ENCODE data around the gene CNGA1.

Gene CNGA1

DNA sequence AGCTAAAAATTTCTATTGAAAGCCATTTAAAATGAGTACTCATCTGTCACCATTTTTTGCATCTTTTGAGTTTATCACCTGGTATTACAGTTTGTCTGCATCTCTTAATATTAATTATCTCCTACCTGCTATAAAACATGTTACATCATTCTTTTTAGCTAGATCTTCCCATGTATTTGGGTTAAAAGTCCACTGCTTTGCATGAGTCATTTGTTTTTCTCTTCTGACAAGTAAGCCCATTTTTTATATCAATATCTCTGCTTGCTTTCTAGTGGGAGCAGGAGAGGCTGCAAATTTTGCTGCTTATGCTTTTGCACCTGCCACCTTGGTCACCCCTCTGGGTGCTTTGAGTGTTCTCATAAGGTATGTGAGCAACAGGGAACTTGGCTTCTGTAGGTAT, 16.2 kb upstream of the CNGA1 start:
- ATAC-seq (ENCODE audit: low read depth) (no peak), DNase-seq (ENCODE audit: low spot score) (no peak)
- H3K36me3 ChIP-seq (ENCODE audit: low read depth): peaks cover 31% of the 10 kb centered on the region
- H3K27me3 ChIP-seq (ENCODE audit: insufficient read depth, poor library complexity, severe bottlenecking): no peaks in the 10 kb centered on the region
- no peaks in the 10 kb centered on the region for H3K9me3 ChIP-seq (ENCODE audit: severe bottlenecking)
- H3K27ac ChIP-seq (ENCODE audit: poor library complexity, severe bottlenecking): no peak overlapping the region
- no peaks in the 10 kb centered on the region for H3K4me1 ChIP-seq (ENCODE audit: insufficient read depth, poor library complexity, severe bottlenecking)
- TF ChIP-seq, protein P1, sequence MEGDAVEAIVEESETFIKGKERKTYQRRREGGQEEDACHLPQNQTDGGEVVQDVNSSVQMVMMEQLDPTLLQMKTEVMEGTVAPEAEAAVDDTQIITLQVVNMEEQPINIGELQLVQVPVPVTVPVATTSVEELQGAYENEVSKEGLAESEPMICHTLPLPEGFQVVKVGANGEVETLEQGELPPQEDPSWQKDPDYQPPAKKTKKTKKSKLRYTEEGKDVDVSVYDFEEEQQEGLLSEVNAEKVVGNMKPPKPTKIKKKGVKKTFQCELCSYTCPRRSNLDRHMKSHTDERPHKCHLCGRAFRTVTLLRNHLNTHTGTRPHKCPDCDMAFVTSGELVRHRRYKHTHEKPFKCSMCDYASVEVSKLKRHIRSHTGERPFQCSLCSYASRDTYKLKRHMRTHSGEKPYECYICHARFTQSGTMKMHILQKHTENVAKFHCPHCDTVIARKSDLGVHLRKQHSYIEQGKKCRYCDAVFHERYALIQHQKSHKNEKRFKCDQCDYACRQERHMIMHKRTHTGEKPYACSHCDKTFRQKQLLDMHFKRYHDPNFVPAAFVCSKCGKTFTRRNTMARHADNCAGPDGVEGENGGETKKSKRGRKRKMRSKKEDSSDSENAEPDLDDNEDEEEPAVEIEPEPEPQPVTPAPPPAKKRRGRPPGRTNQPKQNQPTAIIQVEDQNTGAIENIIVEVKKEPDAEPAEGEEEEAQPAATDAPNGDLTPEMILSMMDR (IDR thresholded peaks at IDR 0.05; ENCODE audit: poor library complexity, severe bottlenecking): no peak
- H3K4me3 ChIP-seq (ENCODE audit: severe bottlenecking): no peak overlapping the region

DNA sequence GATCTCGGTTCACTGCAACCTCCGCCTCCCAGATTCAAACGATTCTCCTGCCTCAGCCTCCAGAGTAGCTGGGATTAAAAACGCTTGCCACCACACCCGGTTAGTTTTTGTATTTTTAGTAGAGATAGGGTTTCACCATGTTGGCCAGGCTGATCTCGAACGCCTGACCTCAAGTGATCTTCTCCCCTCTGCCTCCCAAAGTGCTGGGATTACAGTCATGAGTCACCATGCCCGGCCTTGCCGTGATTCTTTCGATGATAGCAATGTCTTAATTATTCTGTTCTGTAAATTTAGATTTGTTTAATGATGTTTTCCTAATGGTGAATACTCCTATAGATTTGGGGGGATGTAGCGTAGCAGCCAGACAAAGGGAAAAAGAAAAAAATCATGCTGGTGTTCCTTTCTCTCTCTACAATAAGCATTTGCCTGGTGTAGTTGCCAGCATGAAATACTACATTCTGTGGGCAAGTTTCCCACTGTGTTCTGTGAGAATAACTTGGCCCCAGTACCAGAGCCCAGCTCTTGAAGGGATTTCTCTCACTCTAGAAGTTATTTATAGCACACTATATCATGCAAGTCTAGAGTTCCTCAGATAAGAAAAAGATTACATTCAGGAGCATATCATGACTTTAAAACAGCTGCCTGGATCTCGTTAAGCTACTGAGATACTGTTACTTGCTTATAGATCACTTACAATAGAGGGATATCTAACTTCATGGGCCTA, 15.5 kb upstream of the CNGA1 start:
- H3K4me3 ChIP-seq (ENCODE audit: severe bottlenecking): no peak overlapping the region

GRCh38 chr4:48030470-48030869, 14.0 kb upstream of the CNGA1 start:
- ATAC-seq (ENCODE audit: low read depth) (no peak), DNase-seq (ENCODE audit: low spot score) (no peak)
- no peak overlapping the region for H3K27ac ChIP-seq (ENCODE audit: poor library complexity, severe bottlenecking)
- no peaks in the 10 kb centered on the region for H3K9me3 ChIP-seq (ENCODE audit: severe bottlenecking)
- TF ChIP-seq, protein P1 (IDR thresholded peaks at IDR 0.05; ENCODE audit: poor library complexity, severe bottlenecking): no peak
- H3K4me1 ChIP-seq (ENCODE audit: insufficient read depth, poor library complexity, severe bottlenecking): no peaks in the 10 kb centered on the region
- H3K4me3 ChIP-seq (ENCODE audit: severe bottlenecking): no peak overlapping the region
- peaks cover 49% of the 10 kb centered on the region for H3K36me3 ChIP-seq (ENCODE audit: low read depth)
- H3K27me3 ChIP-seq (ENCODE audit: insufficient read depth, poor library complexity, severe bottlenecking): no peaks in the 10 kb centered on the region

More for the DNA sequence above, 15.5 kb upstream of the CNGA1 start:
- Histone ChIP-seq H3K27ac (ENCODE audit: poor library complexity, severe bottlenecking) (no peak overlapping the region), H3K9me3 (ENCODE audit: severe bottlenecking) (no peaks in the 10 kb centered on the region), H3K36me3 (ENCODE audit: low read depth) (peaks cover 38% of the 10 kb centered on the region), H3K27me3 (ENCODE audit: insufficient read depth, poor library complexity, severe bottlenecking) (no peaks in the 10 kb centered on the region), H3K4me1 (ENCODE audit: insufficient read depth, poor library complexity, severe bottlenecking) (no peaks in the 10 kb centered on the region)
- DNase-seq (ENCODE audit: low spot score) (no peak), ATAC-seq (ENCODE audit: low read depth) (no peak)
- TF ChIP-seq, protein P1 (IDR thresholded peaks at IDR 0.05; ENCODE audit: poor library complexity, severe bottlenecking): no peak

GRCh38 chr4:48028696-48029095, 12.2 kb upstream of the CNGA1 start:
- H3K36me3 ChIP-seq (ENCODE audit: low read depth): peaks cover 35% of the 10 kb centered on the region
- no peak overlapping the region for H3K4me3 ChIP-seq (ENCODE audit: severe bottlenecking)
- no peak for ATAC-seq (ENCODE audit: low read depth)
- TF ChIP-seq, protein P1 (IDR thresholded peaks at IDR 0.05; ENCODE audit: poor library complexity, severe bottlenecking): no peak
- no peaks in the 10 kb centered on the region for H3K9me3 ChIP-seq (ENCODE audit: severe bottlenecking)
- no peaks in the 10 kb centered on the region for H3K4me1 ChIP-seq (ENCODE audit: insufficient read depth, poor library complexity, severe bottlenecking)
- no peaks in the 10 kb centered on the region for H3K27me3 ChIP-seq (ENCODE audit: insufficient read depth, poor library complexity, severe bottlenecking)
- H3K27ac ChIP-seq (ENCODE audit: poor library complexity, severe bottlenecking): no peak overlapping the region
- DNase-seq (ENCODE audit: low spot score): no peak

- TF ChIP-seq, protein P1 (IDR thresholded peaks at IDR 0.05; ENCODE audit: poor library complexity, severe bottlenecking): no peak
- no peaks in the 10 kb centered on the region for H3K9me3 ChIP-seq (ENCODE audit: severe bottlenecking)
- no peaks in the 10 kb centered on the region for H3K4me1 ChIP-seq (ENCODE audit: insufficient read depth, poor library complexity, severe bottlenecking)
- H3K27ac ChIP-seq (ENCODE audit: poor library complexity, severe bottlenecking): no peak overlapping the region
- H3K36me3 ChIP-seq (ENCODE audit: low read depth): peaks cover 27% of the 10 kb centered on the region
- H3K4me3 ChIP-seq (ENCODE audit: severe bottlenecking): no peak overlapping the region
- no peaks in the 10 kb centered on the region for H3K27me3 ChIP-seq (ENCODE audit: insufficient read depth, poor library complexity, severe bottlenecking)
- DNase-seq (ENCODE audit: low spot score) (no peak), ATAC-seq (ENCODE audit: low read depth) (no peak)
Observed at GRCh38 chr4:48027653-48028052, 11.2 kb upstream of the CNGA1 start.
